Endothelial cell (in vitro differentiated cells): Measurements from ENCODE around the gene TRAPPC1. TPM values are rescaled to one million over a fixed set of nuclear protein-coding genes. Genes with fewer than 3 reads are reported as not detected.

ENCODE experiments used
- DNase-seq: peaks from one replicate; pipeline ENCODE4 v3.0.0; 2021; ENCODE audit warnings: low spot score
- H3K27ac Mint-ChIP-seq: one replicate; pipeline ENCODE4 v1.8.0; 2021; ENCODE audit warnings: mixed read lengths, inconsistent platforms; ENCODE audit not compliant: unreplicated experiment
- H3K27me3 Mint-ChIP-seq: one replicate; pipeline ENCODE4 v1.8.0; 2021; ENCODE audit warnings: mild to moderate bottlenecking, moderate library complexity, mixed read lengths, inconsistent platforms; ENCODE audit not compliant: unreplicated experiment
- H3K36me3 Mint-ChIP-seq: one replicate; pipeline ENCODE4 v1.8.0; 2021; ENCODE audit warnings: mild to moderate bottlenecking, low read depth, mixed read lengths, inconsistent platforms; ENCODE audit not compliant: unreplicated experiment
- H3K4me1 Mint-ChIP-seq: one replicate; pipeline ENCODE4 v1.8.0; 2021; ENCODE audit warnings: mild to moderate bottlenecking, mixed read lengths, inconsistent platforms; ENCODE audit not compliant: unreplicated experiment
- H3K4me3 Mint-ChIP-seq: one replicate; pipeline ENCODE4 v1.8.0; 2021; ENCODE audit warnings: mild to moderate bottlenecking, mixed read lengths, inconsistent platforms; ENCODE audit not compliant: unreplicated experiment
- H3K9me3 Mint-ChIP-seq: one replicate; pipeline ENCODE4 v1.8.0; 2021; ENCODE audit warnings: mixed read lengths, inconsistent platforms; ENCODE audit not compliant: unreplicated experiment
- CTCF ChIP-seq: fragments of 200-600 bp; sonication (generic); IDR thresholded peaks from one replicate; pipeline ENCODE4 v1.5.0; 2021; ENCODE audit warnings: antibody characterized with exemption; ENCODE audit not compliant: unreplicated experiment
- long read RNA-seq: library from polyadenylated mRNA; unstranded; transcript quantifications from one replicate; pipeline ENCODE4 v2.0.0, GENCODE V29; 2020; ENCODE audit not compliant: unreplicated experiment
- total RNA-seq: library from RNA; stranded (reverse); fragmentation: NEBNext Ultra II Directional; extraction: Animal tissue kit (Norgen Biotek cat#: 25700); gene quantifications from one replicate; pipeline ENCODE4 v1.2.1, GENCODE V29; 2021; ENCODE audit not compliant: unreplicated experiment

The TRAPPC1 gene, protein sequence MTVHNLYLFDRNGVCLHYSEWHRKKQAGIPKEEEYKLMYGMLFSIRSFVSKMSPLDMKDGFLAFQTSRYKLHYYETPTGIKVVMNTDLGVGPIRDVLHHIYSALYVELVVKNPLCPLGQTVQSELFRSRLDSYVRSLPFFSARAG
- 171 TPM for total RNA-seq
- long read RNA-seq, transcript TRAPPC1-201 (4 exons, 811 nt) = major isoform, 20 of 31 reads
- long read RNA-seq, partial matches to known transcripts = 2 of 31 reads
- long read RNA-seq, other reads (novel, unspliced or antisense) = 5 of 31 reads

- peaks cover 31% of the 10 kb centered on the region for H3K4me1 Mint-ChIP-seq
- H3K27ac Mint-ChIP-seq = peak within 1 kb of the TSS; percentile 74
- peak within 1 kb of the TSS; percentile 100 for H3K4me3 Mint-ChIP-seq
- H3K36me3 Mint-ChIP-seq = peaks cover 13% of the 10 kb centered on the region
- H3K27me3 Mint-ChIP-seq = peaks cover 13% of the 10 kb centered on the region
- TF ChIP-seq CTCF = no peak
- H3K9me3 Mint-ChIP-seq = no peaks in the 10 kb centered on the region
- DNase-seq = peak; percentile 99
Measured at GRCh38 chr17:7931709-7932482, at the start of gene TRAPPC1, which contains the start of gene CNTROB. Gene TRAPPC1, minus strand, starts transcription at chr17:7931946. Its CDS starts 117 bp downstream, at chr17:7931829. Gene CNTROB, plus strand, starts transcription at chr17:7932206. Its CDS starts 874 bp downstream, at chr17:7933080.

- H3K36me3 Mint-ChIP-seq = peaks cover 5% of the 10 kb centered on the region
- H3K4me3 Mint-ChIP-seq = no peak overlapping the region
- TF ChIP-seq CTCF = no peak
- peaks cover 1% of the 10 kb centered on the region for H3K27me3 Mint-ChIP-seq
- H3K27ac Mint-ChIP-seq = no peak overlapping the region
- no peaks in the 10 kb centered on the region for H3K9me3 Mint-ChIP-seq
- no peaks in the 10 kb centered on the region for H3K4me1 Mint-ChIP-seq
- no peak for DNase-seq
Measured at GRCh38 chr17:7977805-7978204, 46.1 kb upstream of the TRAPPC1 start.

- Mint-ChIP-seq H3K27ac (no peak overlapping the region), H3K27me3 (peaks cover 1% of the 10 kb centered on the region), H3K4me3 (no peak overlapping the region)
Measured at GRCh38 chr17:7977039-7977438, 45.3 kb upstream of the TRAPPC1 start.

GRCh38 chr17:7974638-7975131, 42.9 kb upstream of the TRAPPC1 start:
- H3K27ac Mint-ChIP-seq = no peak overlapping the region
- H3K27me3 Mint-ChIP-seq = no peaks in the 10 kb centered on the region
- no peak for DNase-seq
- TF ChIP-seq CTCF = no peak
- peaks cover 5% of the 10 kb centered on the region for H3K36me3 Mint-ChIP-seq
- no peaks in the 10 kb centered on the region for H3K4me1 Mint-ChIP-seq
- H3K4me3 Mint-ChIP-seq = peak overlapping the region; percentile 2
- H3K9me3 Mint-ChIP-seq = no peaks in the 10 kb centered on the region

More at GRCh38 chr17:7977039-7977438, 45.3 kb upstream of the TRAPPC1 start:
- TF ChIP-seq CTCF = no peak
- no peak for DNase-seq
- no peaks in the 10 kb centered on the region for H3K9me3 Mint-ChIP-seq
- H3K4me1 Mint-ChIP-seq = no peaks in the 10 kb centered on the region
- H3K36me3 Mint-ChIP-seq = peaks cover 5% of the 10 kb centered on the region
